Brain microvascular endothelial cell (primary cell): ENCODE data around the gene CHRNB1.

Experiments
- DNase-seq: peaks from one replicate; pipeline ENCODE4 v3.0.0-alpha.2; 2020
- H3K27ac ChIP-seq: fragments of 250-450 bp; sonication (Bioruptor Pico); 2 replicates; pipeline ENCODE4 v1.5.1; 2020; ENCODE audit warnings: mild to moderate bottlenecking, moderate library complexity
- H3K27me3 ChIP-seq: fragments of 250-450 bp; sonication (Bioruptor Pico); replicated peaks from 2 replicates; pipeline ENCODE4 v1.5.1; 2020; ENCODE audit warnings: mild to moderate bottlenecking
- H3K36me3 ChIP-seq: fragments of 250-450 bp; sonication (Bioruptor Pico); replicated peaks from 2 replicates; pipeline ENCODE4 v1.5.1; 2020; ENCODE audit warnings: mild to moderate bottlenecking
- H3K4me3 ChIP-seq: 2 replicates; pipeline ENCODE4 v1.5.1; 2011; ENCODE audit warnings: low read depth, mild to moderate bottlenecking, control low read depth, low read length, moderate library complexity
- in situ Hi-C: cut with HindIII; loops from 2 replicates; pipeline ENCODE4 v1.10.0; 2017; ENCODE audit warnings: low sequenced_read_pairs, low pct_ligation_motif_present
- TF ChIP-seq, protein P1 (sequence below): IDR thresholded peaks from 2 replicates; pipeline ENCODE4 v1.5.1; 2011; ENCODE audit warnings: low read depth, mild to moderate bottlenecking, moderate library complexity, low read length, control low read depth, inconsistent platforms; ENCODE audit errors: missing control alignments

The CHRNB1 gene

DNA sequence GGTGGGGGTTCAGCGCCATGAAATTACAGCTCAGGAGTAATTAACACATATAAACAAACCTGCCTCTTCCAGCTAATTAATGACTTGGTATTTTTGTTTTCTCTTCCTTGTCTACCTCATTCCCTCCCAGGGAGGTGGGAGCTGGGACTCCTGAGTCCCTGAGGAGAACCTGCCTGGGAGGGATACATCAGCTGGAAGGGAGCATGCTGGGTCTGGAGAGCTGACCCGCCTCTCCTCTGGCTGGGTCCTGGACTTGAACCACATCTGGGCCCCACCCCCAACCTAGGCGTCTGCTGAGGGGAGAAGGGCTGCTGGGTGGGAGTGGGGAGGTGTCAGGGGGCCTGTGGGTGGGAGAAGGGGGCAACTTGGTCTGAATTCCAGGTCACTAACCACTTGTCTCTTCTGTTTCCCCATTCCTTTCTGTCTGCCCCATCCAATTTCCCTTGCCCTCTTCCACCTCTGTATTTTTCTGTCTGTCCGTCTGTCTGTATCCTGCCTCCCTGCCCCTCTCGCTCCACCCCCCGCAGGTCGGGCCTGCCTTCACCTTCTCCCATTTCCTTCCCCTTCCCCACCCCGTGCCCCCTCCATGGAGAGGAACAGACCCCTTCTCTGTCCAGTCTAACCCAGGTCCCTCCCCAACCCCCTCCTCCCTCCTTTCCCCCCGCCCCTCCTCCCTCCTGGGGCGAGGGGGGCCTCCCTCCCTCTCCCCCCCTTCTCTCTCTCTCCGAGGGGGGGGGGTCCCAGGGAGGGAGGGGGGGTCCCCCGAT lies 37.2 kb upstream of the CHRNB1 start, which contains the start of gene NLGN2:
NLGN2 (plus strand) TSS at position 361 of the 767 bp plus-strand sequence. CDS start 411 bp downstream, outside the sequence.
- no peaks in the 10 kb centered on the region for H3K27me3 ChIP-seq
- H3K4me3 ChIP-seq, result no peak within 1 kb of the TSS
- DNase-seq, result no peak
- peaks cover 15% of the 10 kb centered on the region for H3K36me3 ChIP-seq
- in situ Hi-C loops, result no loop called here
- H3K27ac ChIP-seq, result no peak within 1 kb of the TSS
- TF ChIP-seq, protein P1, sequence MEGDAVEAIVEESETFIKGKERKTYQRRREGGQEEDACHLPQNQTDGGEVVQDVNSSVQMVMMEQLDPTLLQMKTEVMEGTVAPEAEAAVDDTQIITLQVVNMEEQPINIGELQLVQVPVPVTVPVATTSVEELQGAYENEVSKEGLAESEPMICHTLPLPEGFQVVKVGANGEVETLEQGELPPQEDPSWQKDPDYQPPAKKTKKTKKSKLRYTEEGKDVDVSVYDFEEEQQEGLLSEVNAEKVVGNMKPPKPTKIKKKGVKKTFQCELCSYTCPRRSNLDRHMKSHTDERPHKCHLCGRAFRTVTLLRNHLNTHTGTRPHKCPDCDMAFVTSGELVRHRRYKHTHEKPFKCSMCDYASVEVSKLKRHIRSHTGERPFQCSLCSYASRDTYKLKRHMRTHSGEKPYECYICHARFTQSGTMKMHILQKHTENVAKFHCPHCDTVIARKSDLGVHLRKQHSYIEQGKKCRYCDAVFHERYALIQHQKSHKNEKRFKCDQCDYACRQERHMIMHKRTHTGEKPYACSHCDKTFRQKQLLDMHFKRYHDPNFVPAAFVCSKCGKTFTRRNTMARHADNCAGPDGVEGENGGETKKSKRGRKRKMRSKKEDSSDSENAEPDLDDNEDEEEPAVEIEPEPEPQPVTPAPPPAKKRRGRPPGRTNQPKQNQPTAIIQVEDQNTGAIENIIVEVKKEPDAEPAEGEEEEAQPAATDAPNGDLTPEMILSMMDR, result no peak

DNA sequence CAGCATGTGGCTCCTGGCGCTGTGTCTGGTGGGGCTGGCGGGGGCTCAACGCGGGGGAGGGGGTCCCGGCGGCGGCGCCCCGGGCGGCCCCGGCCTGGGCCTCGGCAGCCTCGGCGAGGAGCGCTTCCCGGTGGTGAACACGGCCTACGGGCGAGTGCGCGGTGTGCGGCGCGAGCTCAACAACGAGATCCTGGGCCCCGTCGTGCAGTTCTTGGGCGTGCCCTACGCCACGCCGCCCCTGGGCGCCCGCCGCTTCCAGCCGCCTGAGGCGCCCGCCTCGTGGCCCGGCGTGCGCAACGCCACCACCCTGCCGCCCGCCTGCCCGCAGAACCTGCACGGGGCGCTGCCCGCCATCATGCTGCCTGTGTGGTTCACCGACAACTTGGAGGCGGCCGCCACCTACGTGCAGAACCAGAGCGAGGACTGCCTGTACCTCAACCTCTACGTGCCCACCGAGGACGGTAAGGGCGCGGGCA lies 36.6 kb upstream of the CHRNB1 start:
- in situ Hi-C loops, result no loop called here
- Histone ChIP-seq H3K4me3 (no peak overlapping the region), H3K27ac (no peak overlapping the region), H3K36me3 (peaks cover 15% of the 10 kb centered on the region), H3K27me3 (no peaks in the 10 kb centered on the region)
- DNase-seq, result no peak
- TF ChIP-seq, protein P1, result no peak

DNA sequence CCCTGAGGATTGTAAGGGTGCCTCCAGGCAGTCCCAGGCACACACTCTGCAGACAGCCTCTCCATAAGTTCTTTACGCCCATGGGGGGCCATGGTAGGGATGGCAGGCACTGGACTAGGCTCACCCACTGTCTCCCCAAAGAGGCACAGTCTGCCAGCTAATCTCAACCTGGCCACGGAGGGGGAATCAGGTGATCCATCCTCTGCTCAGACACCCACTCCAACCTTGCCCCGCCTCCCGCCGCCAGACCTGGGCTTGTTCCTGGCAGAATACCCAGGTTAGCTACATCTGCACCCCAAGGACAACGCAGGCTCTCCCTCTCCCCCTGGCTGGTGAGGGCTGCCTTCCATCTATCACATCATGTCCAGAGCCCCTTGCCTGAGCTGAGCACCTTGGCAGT lies 36.0 kb upstream of the CHRNB1 start:
- Histone ChIP-seq H3K27ac (no peak overlapping the region), H3K4me3 (no peak overlapping the region), H3K36me3 (peaks cover 15% of the 10 kb centered on the region), H3K27me3 (no peaks in the 10 kb centered on the region)
- DNase-seq, result no peak
- TF ChIP-seq, protein P1, result no peak
- in situ Hi-C loops, result no loop called here

DNA sequence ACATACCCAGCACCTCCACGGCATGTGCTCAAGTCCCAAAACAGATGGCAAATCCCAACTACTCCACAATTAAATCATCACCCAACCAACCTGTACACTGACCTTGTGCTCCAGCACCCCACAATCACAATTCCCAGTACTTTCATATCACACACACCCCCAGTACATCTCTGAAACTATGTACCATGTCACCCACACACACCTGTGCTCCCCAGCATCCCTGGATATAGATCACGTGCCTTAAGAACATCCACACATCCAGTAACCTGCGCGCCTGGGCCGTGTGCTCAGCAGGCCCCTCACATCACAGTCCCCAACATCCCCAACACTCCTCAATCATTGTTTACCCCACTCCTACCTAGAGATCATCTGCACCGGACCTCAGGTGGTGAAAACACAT lies 35.1 kb upstream of the CHRNB1 start:
- peaks cover 15% of the 10 kb centered on the region for H3K36me3 ChIP-seq
- no peaks in the 10 kb centered on the region for H3K27me3 ChIP-seq
- H3K27ac ChIP-seq, result no peak overlapping the region
- TF ChIP-seq, protein P1, result no peak
- no peak overlapping the region for H3K4me3 ChIP-seq
- DNase-seq, result no peak
- in situ Hi-C loops, result no loop called here

DNA sequence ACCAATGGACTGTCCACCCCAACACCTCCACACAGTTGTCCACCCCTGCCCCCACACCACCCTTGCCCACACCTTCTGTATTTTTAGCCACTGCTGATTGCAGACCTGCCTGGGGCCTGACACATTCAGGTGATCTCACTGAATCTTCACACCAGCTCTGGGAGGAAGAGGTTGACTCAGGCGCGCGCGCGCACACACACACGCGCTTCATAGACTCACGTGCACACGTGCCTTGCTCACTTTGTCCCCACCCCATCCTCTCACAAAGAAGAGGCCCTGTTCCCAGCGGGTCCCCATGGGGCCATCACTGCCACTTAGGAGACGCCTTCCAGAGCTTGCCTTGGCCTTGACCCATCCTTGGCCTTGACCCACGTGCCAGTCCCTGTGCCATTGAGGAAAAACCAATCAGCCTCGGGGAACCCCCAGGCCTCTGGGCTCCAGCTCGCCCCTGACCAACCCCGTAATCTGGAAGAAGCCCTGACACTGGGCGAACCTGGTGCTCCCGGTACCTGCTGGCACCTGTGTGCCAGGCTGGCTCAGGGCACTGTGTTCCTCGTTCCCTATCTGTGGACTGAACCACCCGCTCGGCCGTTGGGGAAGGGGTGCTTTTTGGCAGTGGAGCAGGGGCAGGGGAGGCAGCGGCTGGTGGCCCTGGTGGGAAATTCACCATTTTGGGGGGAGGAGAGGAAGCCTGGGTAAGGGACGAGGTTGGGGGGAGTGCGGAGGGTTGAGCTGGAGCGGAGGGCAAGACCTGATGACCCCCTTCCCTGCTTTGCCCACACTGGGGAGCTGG lies 34.0 kb upstream of the CHRNB1 start:
- DNase-seq, result no peak
- Histone ChIP-seq H3K27ac (no peak overlapping the region), H3K4me3 (no peak overlapping the region), H3K27me3 (no peaks in the 10 kb centered on the region), H3K36me3 (peaks cover 23% of the 10 kb centered on the region)
- in situ Hi-C loops, result no loop called here
- TF ChIP-seq, protein P1, result no peak
